GM13977 (cell line): ENCODE measurements around the gene COQ3.
A peak's percentile ranks its signal among the peaks of the same experiment; 100 is the strongest.

Experiments used
- DNase-seq: peaks from one replicate; pipeline ENCODE4 v3.0.0; 2012; ENCODE audit warnings: low spot score
- CTCF ChIP-seq: IDR thresholded peaks from 2 replicates; pipeline ENCODE4 v1.5.1; 2012; ENCODE audit warnings: mild to moderate bottlenecking, control low read depth; ENCODE audit not compliant: insufficient read depth; ENCODE audit errors: extremely low read depth, missing control alignments
- in situ Hi-C: fragments of 300-500 bp; cut with MboI; formaldehyde crosslinking; loops from one replicate; pipeline ENCODE4 v1.12.0; 2022; ENCODE audit warnings: low sequenced_read_pairs, low pct_unique_long_range_greater_than_20kb, mixed read lengths, inconsistent platforms; ENCODE audit not compliant: unreplicated experiment

Gene COQ3

DNA sequence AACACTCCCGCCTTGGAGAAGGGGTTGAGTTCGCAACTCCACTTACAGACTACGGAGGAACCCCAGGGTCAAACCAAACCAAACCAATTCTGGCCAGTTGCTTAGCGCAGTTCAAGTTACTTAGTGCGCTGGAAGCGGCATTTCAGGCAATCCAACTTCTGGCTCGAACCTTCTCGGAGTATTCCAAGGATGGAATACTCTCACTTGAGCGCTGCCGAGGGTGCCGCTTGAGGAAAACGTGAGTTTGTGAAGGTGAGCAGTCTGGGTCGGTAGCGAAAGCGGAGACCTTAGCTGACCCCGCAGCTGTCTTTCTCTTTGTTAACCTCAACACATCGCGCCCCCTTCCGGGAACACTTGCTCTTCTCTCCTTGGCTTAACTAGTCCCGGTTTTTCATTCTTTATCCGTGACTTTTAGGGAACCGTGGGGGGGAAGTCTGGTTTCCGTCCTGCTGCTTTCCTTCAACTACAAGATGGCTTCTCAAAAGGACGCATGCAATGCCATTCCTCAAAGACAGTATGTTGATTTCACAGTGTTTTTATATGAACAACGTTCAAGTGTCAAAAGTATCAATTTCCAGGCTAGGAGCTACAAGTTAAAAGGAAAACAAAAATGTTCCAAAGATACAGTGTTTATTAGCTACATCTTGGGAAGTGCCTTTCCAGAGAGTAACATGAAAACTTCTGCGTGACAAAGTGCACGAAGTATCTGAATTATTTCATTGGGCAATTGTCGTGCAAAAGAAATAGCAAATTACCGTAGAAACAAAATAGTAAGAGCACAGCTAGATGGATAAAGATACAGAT is 31.9 kb upstream of the COQ3 start:
- peak; percentile 44 for TF ChIP-seq CTCF
- peak; percentile 28 for DNase-seq
- in situ Hi-C loops, result loop anchor here (10.0 kb wide), 1 partner anchor 81 kb away; the partner anchor contains the start of gene FAXC

DNA sequence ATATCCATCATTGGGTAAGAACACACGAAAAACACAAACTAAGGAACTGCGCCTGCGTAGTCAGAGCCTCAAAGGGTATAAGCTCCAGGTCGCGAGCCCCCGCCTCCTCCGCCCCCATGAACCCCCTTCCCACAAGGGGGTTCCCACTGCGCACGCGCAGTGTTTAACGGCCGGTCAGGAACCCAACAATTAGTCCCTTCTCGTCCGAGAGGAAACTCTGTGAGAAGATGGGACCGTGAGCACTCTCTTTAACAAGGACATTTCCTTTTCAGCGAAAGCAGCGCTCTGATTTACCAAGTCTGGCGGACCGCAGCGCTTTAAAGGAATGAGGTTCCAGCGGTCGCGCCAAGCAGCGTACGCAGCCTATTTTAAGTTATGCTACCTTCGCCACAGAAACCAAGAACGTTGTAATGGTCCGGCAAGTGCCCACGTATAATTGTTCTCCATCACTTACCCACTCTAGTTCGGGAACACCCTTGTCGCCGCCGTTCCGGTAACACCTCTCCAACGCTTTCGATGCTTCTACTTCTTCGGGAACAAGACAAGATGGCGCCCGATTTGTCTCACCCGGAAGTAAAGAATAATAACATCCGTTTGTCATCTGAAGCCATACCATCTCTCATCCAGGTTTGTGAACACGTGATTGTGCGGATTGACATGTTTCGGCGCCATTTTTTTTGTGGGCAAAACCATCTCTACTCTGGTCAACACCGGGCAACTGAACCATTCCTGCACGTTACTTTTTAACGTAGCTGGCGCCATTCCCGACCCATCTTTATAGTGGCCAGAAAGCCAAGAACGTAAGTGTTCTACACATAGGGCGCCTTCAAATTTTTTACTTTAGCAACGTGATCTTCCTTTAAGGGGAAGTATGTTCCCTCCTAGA is 31.0 kb upstream of the COQ3 start, which contains the start of gene PNISR:
Gene PNISR, minus strand, starts transcription at position 548 of the 886 bp plus-strand sequence. CDS start 10,649 bp downstream, outside the sequence.
- no peak for TF ChIP-seq CTCF
- DNase-seq, result peak; percentile 80
- in situ Hi-C loops, result loop anchor here (10.0 kb wide), 1 partner anchor 80 kb away; the partner anchor contains the start of gene FAXC

DNA sequence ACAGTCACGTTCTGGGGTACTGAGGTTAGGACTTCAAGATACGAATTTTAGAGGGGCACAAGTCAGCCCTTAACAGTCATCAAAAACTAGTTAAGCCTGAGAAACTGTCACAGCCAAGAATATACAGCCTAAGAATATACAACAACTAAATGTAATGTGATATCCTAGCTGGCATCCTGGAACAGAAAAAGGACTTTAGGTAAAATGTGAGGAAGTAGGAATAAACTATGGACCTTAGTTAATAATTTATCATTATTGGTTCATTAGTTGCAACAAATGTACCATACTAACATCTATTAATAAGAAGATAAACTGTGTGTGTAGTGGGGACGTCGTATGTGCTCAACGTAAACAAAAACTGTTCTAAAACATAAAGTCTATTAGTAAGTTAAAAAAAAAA is 30.0 kb upstream of the COQ3 start:
- DNase-seq, result no peak
- TF ChIP-seq CTCF, result no peak
- in situ Hi-C loops, result loop anchor here (10.0 kb wide), 1 partner anchor 79 kb away; the partner anchor contains the start of gene FAXC

DNA sequence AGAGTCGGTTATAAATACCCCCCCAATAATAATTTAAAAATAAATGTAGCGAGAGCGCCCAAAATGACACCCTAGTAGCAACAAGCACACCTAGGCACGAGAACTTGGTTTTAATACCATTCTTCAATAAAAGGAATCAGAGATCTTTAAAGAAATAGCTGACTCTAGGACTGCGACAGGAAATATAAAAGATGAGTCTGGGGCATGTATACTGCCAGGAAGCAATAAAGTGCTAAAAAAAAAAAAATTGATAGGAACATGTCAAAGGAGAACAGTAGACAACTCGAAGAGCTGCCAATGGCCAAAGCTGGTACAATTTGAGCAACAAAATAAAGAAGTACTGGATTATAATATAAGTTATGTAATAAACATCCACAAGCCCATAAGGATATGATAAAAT is 28.9 kb upstream of the COQ3 start:
- no peak for TF ChIP-seq CTCF
- in situ Hi-C loops, result loop anchor here (10.0 kb wide), 1 partner anchor 78 kb away; the partner anchor contains the start of gene FAXC
- no peak for DNase-seq

- peak; percentile 17 for DNase-seq
- no peak for TF ChIP-seq CTCF
- in situ Hi-C loops, result no loop called here
Measured at GRCh38 chr6:99416892-99417767, 23.1 kb upstream of the COQ3 start.
